Epithelial cell of proximal tubule (primary cell): ENCODE measurements around the gene NME8. TPM values are rescaled to one million over a fixed set of nuclear protein-coding genes. Genes with fewer than 3 reads are reported as not detected.

Experiments used
- DNase-seq: peaks from one replicate; pipeline ENCODE4 v3.0.0-alpha.2; 2011; ENCODE audit warnings: low read depth
- H3K4me3 ChIP-seq: 2 replicates; pipeline ENCODE4 v1.5.1; 2011; ENCODE audit warnings: low read depth, mild to moderate bottlenecking, low read length
- total RNA-seq: library from RNA; depleted of rRNA; stranded (reverse); fragments of >200 nt; gene quantifications from 2 replicates; pipeline ENCODE4 v1.2.3, GENCODE V29; 2015
- TF ChIP-seq, protein P1 (sequence below): conservative IDR thresholded peaks from 2 replicates; pipeline ENCODE4 v1.5.1; 2012; ENCODE audit warnings: low read depth, mild to moderate bottlenecking, low read length

The NME8 gene
- total RNA-seq, 1 donor from 2014 or later, result not detected

DNA sequence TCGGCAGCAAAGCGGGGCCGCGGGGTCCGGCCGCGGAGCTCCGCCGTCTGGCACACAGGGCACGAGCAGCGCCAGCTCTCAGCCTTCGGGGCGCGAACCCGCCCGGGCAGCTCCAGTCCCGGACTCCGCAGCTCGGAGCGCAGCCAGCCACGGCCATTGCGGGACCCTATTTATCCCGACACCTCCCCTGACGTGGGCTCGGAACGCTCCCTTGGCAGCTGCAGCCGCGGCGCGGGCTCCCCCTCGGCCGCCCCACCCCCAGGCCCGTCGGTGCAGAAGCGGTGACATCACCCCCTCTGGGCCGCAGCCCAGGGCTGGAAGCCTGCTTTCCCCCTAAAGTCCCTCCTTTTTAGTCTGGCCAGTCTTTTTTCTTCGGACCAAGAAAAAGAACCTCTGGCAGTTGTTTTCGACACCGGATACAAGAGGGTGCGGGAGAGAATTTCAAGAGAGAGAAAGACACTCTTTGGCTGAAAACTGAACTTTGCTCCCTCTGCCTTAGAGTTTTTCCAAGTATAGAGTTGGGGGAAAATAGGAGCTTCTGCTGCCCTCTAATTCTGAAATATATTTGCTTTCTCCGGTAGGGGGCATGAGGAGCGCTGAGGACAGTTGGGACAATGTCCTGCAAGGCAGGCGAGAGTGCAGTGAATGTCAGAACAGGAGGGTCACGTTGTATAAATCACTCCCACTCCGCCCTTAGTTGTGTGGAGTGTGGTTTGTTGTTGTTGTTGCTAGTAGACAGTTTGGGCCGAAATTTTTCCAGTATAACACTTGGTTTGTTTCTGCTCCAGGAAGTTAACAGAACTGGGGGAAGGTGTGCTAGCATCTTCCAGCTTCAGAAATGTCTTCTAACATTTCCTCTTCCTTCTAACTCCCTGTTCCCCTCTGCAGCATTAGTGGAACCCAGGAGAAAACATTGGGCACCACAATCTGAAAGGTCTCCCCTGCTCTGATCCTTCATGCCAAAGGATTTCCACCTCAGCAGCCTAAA lies 68.6 kb downstream of the NME8 start, which contains the start of gene SFRP4:
SFRP4 (minus strand) TSS at position 145 of the 988 bp plus-strand sequence. CDS start 280 bp downstream, outside the sequence.
- TF ChIP-seq, protein P1, sequence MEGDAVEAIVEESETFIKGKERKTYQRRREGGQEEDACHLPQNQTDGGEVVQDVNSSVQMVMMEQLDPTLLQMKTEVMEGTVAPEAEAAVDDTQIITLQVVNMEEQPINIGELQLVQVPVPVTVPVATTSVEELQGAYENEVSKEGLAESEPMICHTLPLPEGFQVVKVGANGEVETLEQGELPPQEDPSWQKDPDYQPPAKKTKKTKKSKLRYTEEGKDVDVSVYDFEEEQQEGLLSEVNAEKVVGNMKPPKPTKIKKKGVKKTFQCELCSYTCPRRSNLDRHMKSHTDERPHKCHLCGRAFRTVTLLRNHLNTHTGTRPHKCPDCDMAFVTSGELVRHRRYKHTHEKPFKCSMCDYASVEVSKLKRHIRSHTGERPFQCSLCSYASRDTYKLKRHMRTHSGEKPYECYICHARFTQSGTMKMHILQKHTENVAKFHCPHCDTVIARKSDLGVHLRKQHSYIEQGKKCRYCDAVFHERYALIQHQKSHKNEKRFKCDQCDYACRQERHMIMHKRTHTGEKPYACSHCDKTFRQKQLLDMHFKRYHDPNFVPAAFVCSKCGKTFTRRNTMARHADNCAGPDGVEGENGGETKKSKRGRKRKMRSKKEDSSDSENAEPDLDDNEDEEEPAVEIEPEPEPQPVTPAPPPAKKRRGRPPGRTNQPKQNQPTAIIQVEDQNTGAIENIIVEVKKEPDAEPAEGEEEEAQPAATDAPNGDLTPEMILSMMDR, result peak; percentile 80
- DNase-seq, result no peak
- H3K4me3 ChIP-seq, result peak within 1 kb of the TSS; percentile 63

DNA sequence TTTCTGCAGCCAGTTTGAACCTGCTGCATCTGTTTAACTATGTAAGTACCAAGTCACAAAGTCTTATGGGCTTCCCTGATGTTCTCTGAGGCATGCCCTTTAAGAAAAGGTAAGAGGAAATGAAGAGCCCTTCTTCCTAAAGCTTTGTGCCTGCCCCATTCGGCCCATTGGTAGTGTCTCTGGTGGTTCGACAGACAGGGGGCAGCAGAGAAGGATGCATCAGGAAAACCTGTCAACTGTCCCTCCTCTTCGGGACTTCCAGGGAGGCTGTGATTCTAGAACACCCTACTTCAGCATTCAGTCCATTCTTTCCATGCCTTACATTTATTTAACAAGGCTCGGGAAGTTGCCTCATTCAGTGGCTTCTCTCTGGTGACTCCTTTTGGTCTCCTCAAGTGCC lies 70.1 kb downstream of the NME8 start:
- no peak overlapping the region for H3K4me3 ChIP-seq
- TF ChIP-seq, protein P1, result peak; percentile 36
- no peak for DNase-seq

DNA sequence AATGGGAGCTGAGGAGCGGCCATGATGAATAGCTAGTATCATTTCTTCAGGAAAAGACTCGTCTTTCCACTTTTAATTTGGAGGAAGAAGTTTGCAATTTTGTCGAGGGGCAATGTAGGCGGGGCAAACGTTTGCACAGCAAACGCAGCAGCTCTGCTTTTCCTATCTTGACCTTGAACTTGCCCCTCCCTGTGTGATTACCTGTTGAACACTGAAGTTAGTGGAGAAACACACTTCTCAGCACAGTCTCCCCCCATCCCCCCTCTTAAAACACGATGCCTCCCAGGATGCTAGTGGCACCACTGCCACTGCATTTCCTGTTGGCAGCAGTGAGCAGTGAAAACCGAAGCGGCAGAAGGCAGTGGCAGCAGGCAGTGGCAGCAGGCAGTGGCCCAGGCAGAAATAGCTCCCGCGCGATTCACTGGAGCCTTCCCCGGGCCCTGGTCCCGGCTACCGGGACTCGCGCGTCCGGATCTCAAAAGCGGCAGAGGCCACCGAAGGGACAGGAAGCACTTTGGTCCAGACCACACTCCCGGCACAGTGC lies 72.0 kb downstream of the NME8 start, which contains the start of gene EPDR1:
EPDR1 (plus strand) TSS at position 336 of the 544 bp plus-strand sequence. CDS start 300 bp downstream, outside the sequence.
- DNase-seq, result no peak
- peak within 1 kb of the TSS; percentile 84 for H3K4me3 ChIP-seq
- TF ChIP-seq, protein P1, result peak; percentile 43

GRCh38 chr7:37920849-37921805 lies 72.7 kb downstream of the NME8 start:
- DNase-seq, result no peak
- H3K4me3 ChIP-seq, result peak overlapping the region; percentile 84
- TF ChIP-seq, protein P1, result peak; percentile 24

GRCh38 chr7:37921876-37922275 lies 73.5 kb downstream of the NME8 start:
- TF ChIP-seq, protein P1, result no peak
- peak overlapping the region; percentile 84 for H3K4me3 ChIP-seq
- no peak for DNase-seq

GRCh38 chr7:37923996-37924395 lies 75.6 kb downstream of the NME8 start:
- H3K4me3 ChIP-seq, result no peak overlapping the region
- no peak for DNase-seq
- TF ChIP-seq, protein P1, result no peak
